Measurements from ENCODE around the gene PTPA. TPM values are rescaled to one million over a fixed set of nuclear protein-coding genes. Genes with fewer than 3 reads are reported as not detected.
A peak's percentile ranks its signal among the peaks of the same experiment; 100 is the strongest.

PTPA gene
- total and polyA plus RNA-seq, 9 of the 15 experiments (the other 6 are each of a cell fraction or from before 2014, with no cell fraction given): 1.7 to 121 (median 72.6) TPM

- TF ChIP-seq EGR1 (conservative IDR thresholded peaks at IDR 0.05) (no peak), ZBTB33 (CRISPR knock-in tag; IDR thresholded peaks at IDR 0.05) (peak; percentile 82; the same call in 1 of the 2 replicates), CTBP1 (IDR thresholded peaks at IDR 0.05; ENCODE audit: borderline replicate concordance) (0 out of 2 replicates have a peak, but pooled peaks have one; percentile 20)
- Histone ChIP-seq H3K9ac (ENCODE audit: insufficient read depth in 1 of 2, low read depth in 2 of 2, low read length in 2 of 2) (peak overlapping the region in 1 of 2 experiments; percentile 24; a peak in 1 of 4 replicates), H3K9me3 (replicated peaks; ENCODE audit: control insufficient read depth, insufficient read depth, low read depth, low read length) (no peaks in the 10 kb centered on the region), H3K4me3 (no peak overlapping the region), H3K4me1 (replicated peaks in 1 of 2; ENCODE audit: control insufficient read depth in 2 of 2, insufficient read depth in 2 of 2, low read length in 2 of 2) (peaks cover 4 to 19% of the 10 kb centered on the region in 2 experiments; a peak in 3 of 5 replicates), H3K27ac (ENCODE audit: extremely low read depth, low read depth, low read length) (peak overlapping the region; percentile 15; the same call in 2 of the 3 replicates), H3K9me1 (ENCODE audit: control insufficient read depth, insufficient read depth, low read length) (no peaks in the 10 kb centered on the region), H2AFZ (ENCODE audit: low read depth, low read length) (peak overlapping the region; percentile 75), H3K4me2 (ENCODE audit: insufficient read depth, low read length) (peak overlapping the region; percentile 69), H3K36me3 (ENCODE audit: control insufficient read depth, insufficient read depth, low read length) (no peaks in the 10 kb centered on the region), H4K20me1 (replicated peaks; ENCODE audit: control insufficient read depth, insufficient read depth, low read length) (no peaks in the 10 kb centered on the region), H3K27me3 (ENCODE audit: control insufficient read depth in 2 of 2, insufficient read depth in 2 of 2, low read length in 2 of 2) (no peaks in the 10 kb centered on the region), H3K79me2 (ENCODE audit: control insufficient read depth, insufficient read depth, low read length) (no peaks in the 10 kb centered on the region)
- 37% methylated on average over 6 of the region's 9 CpGs for WGBS (ENCODE audit: insufficient coverage, low coverage, missing lambda C conversion rate)
- DNase-seq (ENCODE audit: extremely low read depth in 1 of 4, low spot score in 3 of 4) (peak in 2 of 4 experiments; percentile 23 to 49), ATAC-seq (peak; percentile 78), FAIRE-seq (no peak)
- no TSS peak for BruUV-seq (replicated peaks)
- in situ Hi-C loops (cut with MboI): loop anchor here (10.0 kb wide), 1 partner anchor 633 kb away; no protein-coding TSS in a partner anchor
- ChIA-PET POLR2A (interaction anchor here (0.5 to 1.9 kb wide), 4 partner anchors 9 to 156 kb away, joined by 3 to 8 read pairs (median 5); no protein-coding TSS in a partner anchor), CTCF (ENCODE audit: low intra/inter-chr PET ratio) (no interaction called here)
- intact Hi-C loops (cut with micrococcal nuclease): no loop called here
These were observed 50.3 kb downstream of the PTPA start for GRCh38 chr9:129161534-129161837.
